GM18907 (cell line): ENCODE data around the gene FGF6.

ENCODE experiments used
- ATAC-seq: cut with Tn5 transposase; IDR thresholded peaks from one replicate; pipeline ENCODE4 v1.9.1; 2021; ENCODE audit warnings: mild to moderate bottlenecking, moderate library complexity; ENCODE audit not compliant: unreplicated experiment

Gene FGF6

DNA sequence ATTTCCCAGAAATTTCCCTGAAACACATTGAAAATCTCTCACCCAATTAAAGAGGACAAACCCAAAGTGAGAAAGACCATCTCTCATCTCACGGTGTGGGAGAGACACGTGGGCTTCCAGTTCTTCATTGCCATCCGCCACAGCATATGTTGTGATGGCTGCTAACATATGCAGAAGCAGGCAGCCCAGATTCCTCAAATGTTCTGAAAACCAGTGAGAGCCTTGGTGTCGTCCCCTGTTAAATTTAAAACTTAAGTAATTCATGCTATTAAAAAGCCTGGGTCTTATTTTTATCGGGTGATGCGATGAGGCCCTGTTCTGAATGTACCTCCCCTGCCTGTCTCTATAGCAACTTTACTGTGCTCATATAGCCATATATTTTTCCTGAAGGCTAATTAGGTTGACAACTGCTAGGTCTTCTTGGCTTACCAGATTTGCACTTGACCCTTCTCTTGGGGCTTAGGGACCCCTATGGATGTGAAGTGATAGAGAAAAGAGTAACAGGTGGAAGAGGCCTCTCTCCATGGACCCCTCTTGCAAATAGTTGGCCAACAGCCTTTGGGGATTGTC lies 2.8 kb upstream of the FGF6 start:
- no peak for ATAC-seq

DNA sequence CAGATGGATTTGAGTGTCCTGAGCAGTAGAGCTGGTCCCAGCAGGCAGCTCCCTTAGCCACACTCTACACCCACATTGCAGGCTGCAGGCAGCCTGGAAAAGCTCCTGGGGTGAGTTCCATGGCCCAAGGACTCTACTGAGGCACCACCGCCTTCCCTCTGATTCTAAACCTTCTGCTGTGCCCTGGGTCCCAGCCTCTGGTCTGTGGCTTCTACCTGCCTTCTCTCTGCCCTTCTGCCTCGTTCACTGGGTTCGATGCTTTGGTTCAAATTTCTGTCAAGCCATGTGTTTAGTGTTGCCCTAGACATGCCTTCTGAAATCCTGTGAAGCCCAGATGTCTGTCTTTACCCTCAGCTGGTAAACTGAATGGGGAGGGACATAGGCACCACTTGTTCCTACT lies 1.5 kb upstream of the FGF6 start:
- ATAC-seq, result no peak

DNA sequence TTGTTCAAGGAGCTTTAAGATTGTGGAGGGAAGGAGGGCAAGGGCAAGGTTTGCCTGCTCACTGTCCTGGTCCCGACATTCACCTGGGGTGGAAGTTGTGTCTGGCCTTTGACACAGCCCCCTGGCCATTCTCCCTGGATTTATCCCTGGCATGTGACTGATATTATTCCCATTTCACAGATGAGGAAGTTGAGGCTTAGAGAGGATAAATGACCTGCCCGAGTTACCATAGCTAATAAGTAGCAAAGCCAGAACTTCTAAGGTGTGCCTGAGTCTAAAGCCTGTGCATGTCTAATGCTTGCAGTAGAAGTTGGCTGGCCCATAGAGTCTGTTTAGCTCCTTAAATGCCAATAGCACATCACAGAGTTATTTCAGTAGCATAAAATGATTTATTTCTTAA lies 720 bp upstream of the FGF6 start:
- no peak for ATAC-seq

DNA sequence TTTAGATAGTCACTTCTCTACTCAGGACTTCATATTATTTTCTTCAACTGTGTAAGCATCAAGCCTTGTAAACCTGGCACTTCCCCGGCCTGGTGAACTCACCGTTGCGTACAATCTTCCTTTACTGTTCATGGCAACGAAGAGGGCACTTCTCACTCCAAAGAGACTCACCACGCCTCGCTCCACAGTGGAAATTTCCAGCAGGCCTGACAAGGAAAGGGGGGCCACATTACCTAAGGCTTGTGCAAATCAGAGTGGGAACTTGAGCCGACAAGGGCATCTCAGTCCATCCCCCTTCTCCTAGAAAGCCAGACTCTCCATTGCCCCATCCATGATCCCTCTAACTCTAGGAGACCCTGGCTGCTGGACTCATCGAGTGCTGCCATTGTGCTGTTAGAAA lies 1.6 kb downstream of the FGF6 start:
- ATAC-seq, result no peak

- no peak for ATAC-seq
Measured at GRCh38 chr12:4443616-4444015, 2.0 kb downstream of the FGF6 start.

- no peak for ATAC-seq
Measured at GRCh38 chr12:4441355-4442335, 4.0 kb downstream of the FGF6 start.

DNA sequence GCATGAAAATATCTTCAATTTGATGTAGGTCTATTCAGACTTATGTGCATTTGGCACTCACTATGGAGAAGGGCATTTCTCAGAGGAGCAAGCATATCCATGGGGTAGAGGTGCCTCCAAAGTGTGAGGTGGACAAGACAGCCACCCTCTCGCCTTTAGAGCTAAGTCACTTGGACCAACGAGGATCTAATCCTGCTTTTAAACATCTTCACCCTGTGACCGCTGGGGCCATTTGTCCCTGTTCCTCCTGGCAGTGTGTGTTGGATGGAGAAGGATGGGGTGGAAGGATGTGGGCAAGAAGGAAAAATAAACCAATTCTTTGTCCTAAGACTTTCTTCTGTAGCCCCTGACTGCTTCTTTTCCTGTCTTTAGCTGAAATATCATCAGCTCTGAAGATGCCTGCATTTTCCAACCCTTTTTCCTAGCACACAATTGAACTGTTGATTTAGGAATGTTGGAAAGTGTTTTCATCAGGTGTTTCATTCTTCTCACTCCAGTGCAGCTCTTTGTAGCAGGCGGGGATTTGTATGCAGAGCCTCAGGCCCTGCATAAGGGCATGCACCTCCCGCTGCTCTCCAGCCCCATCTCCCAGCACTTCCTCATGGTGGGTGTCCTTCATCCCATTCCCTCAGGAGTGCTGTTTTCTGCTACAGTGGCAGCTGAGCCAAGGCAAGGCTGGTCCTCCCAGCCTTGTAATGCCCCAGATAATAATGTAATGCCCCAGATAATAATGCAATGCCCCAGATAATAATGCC lies 5.3 kb downstream of the FGF6 start:
- no peak for ATAC-seq

DNA sequence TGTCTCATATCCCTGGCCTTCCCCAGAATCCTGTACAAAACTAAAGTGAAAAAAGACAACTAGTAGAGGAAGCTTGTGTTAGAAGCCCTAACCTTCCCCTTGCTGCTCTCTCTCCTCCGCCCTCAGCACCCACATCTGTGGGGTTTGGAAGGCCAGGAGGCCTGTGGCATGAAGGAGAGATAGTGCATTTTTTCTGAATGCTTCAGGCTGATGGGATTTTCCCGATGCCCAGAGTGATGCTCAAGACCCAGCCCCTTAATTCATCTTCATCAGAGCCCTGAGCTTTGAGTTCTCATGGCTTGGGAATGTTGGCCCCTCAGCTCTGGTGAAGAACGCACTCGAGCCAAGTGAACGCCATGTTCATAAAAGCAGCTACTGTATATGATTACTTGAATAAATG lies 5.9 kb downstream of the FGF6 start:
- ATAC-seq, result no peak

GRCh38 chr12:4438834-4439596 lies 6.6 kb downstream of the FGF6 start:
- no peak for ATAC-seq

GRCh38 chr12:4435537-4435936 lies 10.1 kb downstream of the FGF6 start:
- ATAC-seq, result no peak

- ATAC-seq, result no peak
Measured at GRCh38 chr12:4434706-4435425, 10.7 kb downstream of the FGF6 start.

DNA sequence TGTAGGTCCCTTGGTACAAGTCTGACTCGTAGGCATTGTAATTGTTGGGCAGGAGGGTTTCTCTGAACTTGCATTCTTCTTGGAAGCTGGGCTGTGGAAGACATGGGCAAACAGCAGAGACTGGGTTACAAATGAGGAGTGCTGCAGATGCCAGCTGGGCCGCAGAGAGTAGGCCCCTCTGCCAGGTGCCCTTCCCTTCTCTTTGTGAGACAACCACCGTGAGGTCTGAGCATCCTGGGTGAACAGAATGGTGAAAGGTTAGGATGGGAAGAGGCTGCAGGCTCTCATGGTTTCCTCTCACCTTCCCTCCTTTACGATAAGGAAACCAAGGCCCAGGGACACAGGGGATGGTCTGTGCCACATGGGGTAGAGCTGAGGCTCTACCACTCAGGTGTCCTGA lies 11.3 kb downstream of the FGF6 start:
- no peak for ATAC-seq

- ATAC-seq, result no peak
Measured at GRCh38 chr12:4433745-4434058, 11.9 kb downstream of the FGF6 start.

GRCh38 chr12:4432878-4433744 lies 12.5 kb downstream of the FGF6 start:
- ATAC-seq, result no peak

- no peak for ATAC-seq
Measured at GRCh38 chr12:4431866-4432265, 13.7 kb downstream of the FGF6 start.

DNA sequence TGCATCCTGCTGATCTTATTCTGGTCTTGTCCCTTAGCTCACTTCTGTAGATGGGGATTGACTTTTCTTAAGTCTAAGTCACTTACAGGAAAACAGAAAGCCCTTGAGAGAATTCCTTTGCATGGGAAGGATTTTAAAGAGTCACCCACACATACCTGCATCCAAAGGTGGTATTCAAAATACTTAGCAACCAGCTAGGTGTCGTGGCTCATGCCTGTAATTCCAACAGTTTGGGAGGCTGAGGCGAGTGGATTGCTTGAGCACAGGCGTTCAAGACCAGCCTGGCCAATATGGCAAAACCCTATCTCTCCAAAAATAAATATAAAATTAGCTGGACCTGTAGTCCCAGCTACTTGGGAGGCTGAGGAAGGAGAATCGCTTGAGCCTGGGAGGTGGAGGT lies 14.2 kb downstream of the FGF6 start:
- ATAC-seq, result no peak

DNA sequence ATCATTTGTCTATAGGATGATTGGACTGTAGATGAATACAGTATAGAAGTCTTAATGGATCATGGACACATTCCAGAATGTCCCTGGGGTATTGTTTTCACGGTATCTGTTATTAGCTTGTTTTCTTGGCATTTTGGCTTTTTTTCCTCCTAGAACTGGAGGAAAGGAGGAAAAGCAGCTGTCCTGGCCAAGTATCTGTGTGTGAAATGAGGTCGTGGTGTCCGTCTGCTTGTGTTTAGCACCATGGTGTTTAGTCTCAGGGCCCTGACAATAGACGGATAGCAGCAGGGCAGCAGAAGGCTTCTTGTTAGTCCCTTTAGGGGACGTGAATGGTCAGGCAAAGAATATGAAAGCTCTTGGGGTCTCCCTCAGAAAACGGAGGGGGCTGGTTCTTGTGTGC lies 21.2 kb downstream of the FGF6 start:
- no peak for ATAC-seq

GRCh38 chr12:4423528-4424195 lies 22.0 kb downstream of the FGF6 start:
- no peak for ATAC-seq

- ATAC-seq, result no peak
Measured at GRCh38 chr12:4422985-4423384, 22.6 kb downstream of the FGF6 start.
